Bone marrow (tissue), 2 donors: ENCODE measurements around the gene KCNA2.

ENCODE experiments used
- DNase-seq, 2 donors: peaks; one replicate each; lab custom pipeline; 2025; lab: John Stamatoyannopoulos, UW

Gene KCNA2

DNA sequence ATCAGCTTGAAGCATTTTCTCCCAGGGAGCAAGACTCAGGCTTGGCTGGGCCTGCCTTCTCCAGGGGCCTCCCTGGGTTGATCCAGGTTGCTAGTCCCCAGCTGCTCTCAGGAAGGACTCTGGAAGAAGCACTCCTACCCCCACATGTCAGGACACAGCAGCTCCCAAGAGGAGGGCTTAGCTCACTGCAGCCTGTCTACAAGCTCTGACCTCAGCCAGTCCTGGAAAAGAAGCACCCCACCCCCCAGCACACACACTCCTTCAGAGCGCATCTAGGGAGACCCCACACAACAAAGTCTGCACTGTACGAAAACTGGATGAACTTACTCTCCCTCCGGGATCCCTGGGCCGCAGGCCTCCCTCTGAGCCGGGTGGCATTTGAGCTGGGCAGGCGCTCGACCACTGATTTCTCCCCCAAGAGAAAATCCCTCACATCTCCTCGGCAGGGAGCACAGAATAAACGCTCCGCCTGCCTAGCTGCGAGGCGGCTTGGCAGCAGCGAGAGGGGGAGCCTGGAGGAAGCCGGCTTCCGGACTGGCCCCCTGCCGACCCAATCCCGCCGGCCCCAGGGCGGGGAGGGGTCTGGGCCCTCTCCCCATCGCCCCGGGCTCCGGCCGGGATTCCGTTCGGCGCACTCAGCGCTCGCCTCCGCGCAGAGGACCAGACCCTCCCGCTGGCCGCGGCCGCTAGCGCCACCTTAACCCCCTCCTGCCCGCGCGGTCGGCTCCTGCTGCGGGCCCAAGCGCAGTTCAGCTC, at the start of gene KCNA2:
Gene KCNA2 (minus strand): TSS at position 458 of the 756 bp plus-strand sequence. CDS start 1,576 bp downstream, outside the sequence.
- DNase-seq = no peak

DNA sequence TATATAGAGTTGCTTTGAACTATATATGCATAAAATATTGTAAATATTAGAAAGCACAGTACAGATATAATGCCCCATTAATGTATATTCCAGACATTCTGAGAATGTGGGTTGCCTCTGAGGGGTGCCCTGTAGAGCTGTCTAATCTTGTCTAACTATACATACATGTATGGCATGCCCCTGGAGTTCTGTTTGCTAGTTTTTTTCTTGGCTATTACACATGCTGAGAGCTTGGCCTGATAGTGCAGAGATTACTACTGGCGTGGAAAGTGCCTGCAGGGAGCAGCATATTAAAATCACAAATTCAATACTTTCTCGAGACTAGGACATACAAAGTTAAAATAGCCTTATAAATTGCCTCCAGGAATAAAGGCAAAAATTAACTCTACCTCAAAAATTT, 44.5 kb upstream of the KCNA2 start:
- DNase-seq = no peak

DNA sequence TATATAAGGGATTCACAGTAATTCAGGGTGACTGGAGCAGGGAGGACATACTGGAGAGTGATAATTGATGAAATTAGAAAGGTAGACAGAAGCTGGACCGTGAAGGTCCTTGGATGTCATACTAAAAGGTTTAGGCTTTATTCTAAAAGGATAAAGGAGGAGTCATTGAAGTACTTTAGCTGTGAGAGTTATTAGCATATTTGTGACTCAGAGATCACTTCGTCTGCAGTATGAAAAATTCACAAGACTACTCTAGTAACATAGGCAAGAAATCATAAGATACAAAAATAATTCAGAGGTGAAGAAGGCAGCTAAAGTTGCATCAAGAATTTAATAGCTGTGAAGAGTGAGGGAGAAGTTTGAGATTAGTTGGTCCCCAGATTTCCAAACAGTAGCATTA, 42.3 kb upstream of the KCNA2 start:
- DNase-seq = no peak

DNA sequence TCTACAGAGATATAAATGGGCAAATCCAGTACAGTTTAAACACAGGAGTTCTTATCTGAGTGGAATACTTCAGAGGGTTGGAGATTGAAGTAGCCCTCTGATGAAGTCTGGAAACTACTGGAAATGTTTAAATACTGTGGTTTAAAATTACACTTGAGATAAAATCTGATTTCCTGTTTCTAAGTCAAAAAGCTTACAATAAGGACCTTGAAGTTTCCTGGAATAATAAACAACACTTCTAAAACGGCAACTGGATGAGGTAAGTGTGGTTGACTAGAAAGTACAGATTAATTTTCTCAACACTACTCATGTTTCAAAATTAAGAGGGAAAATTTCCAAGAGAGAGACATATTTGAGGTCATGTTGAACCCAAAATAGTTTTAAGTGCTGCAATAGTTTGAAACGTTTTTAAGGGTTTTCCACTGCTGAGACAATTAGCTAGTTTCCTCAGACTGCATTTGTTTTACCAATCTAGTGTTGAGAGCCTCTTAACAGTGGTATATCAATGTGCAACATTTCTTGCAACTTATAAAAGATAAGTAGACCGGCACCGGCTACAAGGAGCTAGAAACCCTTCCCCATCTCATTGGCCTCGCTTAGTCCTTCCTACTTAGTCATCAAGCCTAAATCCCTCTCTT, 41.2 kb upstream of the KCNA2 start:
- no peak for DNase-seq

DNA sequence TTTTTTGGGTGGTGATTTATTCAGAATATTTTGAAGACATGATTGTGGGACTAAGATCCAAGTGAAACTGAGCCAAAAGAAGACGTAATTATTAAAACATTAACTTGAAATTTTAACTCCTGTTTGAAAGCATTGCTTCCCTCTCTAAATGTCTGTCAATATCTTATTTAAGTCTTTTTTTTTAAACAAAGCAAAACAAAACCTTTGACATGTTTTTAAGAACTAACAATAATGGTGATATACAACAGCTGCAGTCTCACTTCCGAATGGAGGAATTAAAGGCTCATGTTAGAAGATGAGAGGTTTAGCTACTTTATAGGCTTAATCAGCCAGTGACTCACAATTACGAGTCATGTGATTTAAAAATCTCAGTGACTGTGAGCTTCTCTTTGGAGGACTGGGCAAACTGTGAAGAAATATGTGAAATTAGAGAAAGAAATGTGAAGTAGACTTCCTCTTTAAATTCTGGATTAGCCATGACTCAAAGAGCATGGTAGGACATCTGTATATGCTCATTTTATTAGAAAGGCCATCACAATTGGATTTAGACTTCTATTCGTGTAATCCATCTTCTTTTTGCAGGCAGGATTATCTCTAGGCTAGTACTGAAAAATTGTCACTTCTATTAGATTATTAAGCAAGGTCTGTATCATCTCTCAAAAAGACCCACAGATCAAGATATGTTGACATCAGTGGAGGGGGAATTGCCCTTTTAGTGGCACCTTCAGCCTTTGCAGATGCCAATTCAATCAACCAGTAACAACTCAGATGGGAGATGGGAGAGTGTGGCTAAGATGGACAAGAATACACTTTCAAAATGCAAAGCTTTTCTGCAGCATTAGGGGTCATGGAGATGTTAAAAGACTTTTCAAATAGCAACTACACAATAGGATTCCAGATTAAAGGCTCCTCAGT, 39.9 kb upstream of the KCNA2 start:
- peak in 1 of 2 donors; percentile 77 for DNase-seq

DNA sequence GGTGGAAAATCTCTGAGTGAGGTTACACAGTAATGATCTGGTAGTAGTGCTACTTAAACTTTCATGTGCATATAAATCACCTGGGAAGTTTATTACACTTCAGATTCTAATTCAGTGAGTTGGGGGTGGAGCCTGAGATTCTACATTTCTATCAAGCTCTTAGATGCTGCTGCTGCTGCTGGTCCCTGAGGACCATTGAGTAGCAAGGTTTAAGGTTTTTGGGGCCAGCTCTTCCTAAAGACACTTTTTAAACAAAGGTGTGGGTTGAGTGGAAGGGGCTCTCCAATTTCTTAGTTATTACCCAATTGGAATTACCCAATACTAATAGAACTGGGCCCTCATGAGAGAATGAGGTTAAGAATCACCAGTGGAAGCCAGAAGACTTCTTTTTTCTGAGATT, 39.1 kb upstream of the KCNA2 start:
- DNase-seq = no peak

DNA sequence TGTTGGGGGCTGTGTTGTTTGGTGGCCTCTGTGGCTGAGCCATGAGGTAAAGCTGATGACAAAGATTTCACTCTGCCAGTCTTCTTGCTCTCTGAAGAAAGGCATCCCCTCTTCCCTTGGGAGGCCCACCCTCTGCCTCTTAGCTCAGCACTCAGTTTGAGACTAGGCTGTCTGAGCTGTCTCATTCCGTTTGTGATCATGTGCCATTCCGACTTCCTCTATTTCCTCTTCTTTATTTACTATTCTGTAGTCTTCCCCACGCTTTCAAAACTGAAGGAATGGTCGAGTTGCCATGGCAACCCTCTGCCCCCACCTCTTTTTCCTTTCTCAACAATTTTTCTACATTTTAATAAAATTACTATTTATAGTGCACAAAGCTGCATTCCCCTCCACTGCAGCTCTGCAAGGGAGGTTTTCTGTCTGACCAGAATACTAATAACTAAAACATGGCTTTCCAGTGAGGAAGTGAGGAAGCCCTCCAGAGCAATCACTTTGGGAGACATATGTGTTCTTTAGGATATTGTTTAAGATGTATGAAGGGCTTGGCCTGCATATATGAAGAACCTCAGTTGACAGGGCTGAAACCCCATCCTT, 37.8 kb upstream of the KCNA2 start:
- DNase-seq = peak in 1 of 2 donors; percentile 66

DNA sequence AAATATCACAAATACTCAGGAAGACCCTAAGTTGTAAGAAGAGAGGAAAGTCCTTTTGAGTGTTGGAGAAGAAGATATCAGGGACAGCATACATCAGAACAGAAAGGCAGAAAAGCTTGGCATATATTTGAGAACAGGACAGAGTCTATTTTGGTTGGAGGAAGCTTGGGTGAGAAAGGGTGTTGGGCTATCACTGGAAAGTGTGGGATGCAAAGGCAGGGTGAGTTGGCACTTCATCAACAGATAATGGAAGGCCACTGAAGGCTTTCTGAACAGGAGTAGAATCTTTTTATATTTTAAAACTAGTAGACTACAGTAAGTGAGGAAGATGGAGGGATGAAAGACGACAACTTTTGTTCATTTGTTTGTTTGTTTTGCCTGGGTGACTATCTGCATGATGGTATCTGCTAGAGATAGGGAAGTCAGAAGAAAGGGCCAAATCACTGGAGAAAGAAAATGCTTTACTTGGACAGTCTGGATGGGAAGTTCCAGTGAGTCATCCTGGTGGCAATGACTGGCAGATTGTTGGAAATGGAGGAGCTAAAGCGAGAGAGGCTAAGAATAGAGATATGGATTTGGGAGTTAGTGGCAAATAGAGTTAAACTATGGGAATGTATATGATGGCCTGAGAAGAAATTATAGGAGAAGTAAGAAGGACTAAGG, 33.7 kb upstream of the KCNA2 start:
- DNase-seq = peak in 1 of 2 donors; percentile 70

DNA sequence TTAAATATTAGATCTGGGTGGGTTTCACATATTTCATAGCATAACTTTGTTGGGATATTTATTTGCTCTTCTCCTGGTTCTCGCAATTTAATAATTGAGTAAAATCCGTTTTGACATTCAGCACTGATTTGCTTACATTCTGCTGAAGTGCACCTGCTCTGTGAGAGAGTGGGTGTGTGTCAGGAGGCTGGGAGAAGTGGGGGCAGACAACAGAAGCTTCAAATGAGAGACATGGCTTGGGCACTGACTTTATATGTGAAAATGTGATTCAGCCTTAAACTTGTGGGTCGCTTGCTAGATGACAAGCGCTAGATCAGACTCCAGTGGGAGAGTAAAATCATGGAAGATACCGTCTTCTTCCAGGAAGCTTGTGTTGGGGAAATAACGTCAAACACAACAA, 32.4 kb upstream of the KCNA2 start:
- no peak for DNase-seq

DNA sequence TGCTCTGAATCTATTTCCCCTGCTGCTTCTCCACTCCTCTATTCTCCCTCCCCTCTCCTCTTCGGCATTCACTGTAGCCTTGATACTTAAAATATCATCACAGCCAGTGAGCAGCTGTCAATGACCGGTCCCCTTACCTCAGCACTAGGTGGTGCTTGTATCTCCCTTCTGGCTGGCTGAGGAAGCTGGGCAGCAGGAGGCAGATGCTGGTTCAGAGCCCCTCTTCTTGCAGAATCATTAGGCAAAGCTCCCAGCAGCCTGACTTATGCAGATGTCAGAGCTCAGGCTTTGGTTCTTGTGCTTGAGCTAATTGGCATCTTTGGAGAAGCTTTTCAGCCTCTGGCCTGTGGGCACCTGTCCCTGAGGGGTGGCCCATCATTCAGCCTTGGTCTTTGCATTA, 31.9 kb upstream of the KCNA2 start:
- no peak for DNase-seq

DNA sequence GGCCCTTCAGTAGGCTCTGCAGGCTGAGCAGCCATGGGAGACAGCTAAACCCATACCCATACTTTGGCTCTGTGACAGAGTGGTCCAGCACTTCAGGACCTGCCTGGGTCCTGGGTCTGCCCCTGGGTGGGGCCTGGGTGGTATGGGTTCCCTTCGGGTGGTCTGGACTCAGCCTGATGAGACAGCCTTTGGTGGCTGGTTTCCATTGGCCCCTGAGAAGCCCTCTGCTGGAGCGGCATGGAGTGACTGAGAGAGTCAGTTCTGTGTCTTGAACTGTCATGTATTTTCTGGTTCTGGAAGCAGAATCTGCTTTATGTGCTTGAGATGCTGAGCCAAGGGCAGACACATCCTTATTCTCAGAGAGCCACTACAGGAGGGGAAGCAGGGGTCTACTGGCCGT, 31.3 kb upstream of the KCNA2 start:
- DNase-seq = no peak

DNA sequence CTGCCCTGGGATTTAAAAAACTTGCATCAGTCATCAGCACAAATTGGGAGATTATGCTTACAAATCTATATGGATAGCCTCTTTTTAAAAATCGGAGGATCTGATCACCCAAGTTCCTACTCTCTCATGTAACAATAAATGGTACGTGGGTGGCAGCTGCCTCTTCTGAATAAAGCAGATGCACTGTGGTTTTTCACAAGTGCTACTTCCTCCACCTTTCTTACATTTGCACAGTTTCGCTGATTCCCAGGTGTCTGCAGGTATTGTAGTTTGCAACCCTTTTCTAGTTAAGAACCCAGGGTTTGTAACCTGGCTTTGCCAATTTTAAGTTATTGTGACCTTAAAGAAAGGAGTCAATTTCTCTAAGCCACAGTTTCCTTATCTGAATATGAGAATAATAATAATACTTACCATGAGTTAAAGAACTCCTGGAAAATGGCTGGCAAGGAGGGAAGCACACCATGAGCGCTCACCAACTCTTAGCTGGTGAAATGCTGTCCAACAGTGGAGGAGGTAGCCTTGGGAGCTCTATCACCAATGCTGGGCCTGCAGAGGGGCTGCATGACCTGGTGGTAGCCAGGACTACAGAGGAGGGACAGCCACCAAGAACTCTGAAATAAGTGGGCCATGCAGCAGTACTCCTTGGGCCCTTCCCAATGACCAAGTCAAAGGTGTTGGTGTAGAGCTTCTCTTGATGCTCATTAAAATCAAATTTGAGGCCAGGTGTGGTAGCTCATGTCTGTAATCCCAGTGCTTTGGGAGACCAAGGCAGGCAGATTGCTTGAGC, 30.2 kb upstream of the KCNA2 start:
- DNase-seq = no peak

DNA sequence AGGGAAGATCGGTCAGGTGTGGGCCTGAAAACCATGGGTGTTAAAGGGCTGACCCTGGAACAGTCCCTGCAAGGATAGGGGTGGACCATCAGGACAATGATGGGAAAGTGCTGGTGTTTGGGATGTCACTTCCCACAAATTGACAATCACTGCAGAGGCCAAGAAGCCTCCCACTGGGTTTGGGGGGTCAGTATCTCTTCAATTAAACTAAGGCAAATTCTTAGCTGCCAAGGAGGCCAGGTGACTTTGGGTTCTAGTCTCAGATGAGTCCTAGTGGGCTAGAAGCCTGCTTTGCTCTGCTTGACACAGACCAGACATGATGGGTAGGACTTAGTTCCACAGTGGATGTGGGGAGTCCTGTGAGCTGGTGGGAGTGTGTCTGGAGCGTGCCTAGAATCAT, 29.3 kb upstream of the KCNA2 start:
- no peak for DNase-seq

DNA sequence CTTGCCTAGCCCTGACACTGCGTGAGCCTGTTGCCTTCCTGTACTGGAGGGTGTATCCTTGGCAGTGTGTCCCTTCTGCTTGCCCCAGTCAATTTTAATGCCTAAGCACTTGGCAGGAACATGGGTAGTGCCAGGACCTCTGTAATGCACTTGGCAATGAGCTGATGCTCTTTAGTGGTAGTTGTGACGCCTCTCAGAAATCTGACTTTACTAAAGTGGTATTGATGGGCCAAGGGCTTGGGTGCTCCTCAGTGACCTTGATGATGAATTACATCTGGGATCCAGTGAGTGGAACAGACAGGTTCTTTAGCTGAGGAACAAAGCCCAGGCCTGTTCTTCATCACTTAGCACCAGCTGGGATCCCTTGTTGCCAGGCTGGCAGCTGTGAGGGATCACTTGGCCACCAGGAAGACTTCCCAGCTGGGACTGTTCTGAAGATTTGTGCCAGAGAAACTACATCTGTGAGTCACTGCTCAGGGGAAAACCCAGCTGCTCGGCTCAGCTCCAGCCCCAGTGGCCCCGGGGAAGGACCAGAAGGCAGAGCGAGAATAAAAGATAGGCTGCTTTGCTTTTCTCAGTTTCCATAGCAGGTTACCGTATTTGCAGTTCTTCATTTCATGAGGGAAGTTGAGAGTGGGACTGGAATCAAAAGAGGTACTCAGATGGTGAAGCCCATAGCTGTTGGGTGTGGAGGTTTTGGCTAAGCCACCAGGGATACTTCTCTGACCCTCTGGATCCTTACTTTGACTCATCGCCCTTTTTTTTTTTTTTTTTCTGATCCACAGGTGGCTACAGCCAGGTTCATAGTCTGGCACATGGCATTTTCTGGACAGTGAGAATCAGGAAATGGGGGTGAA, 28.5 kb upstream of the KCNA2 start:
- DNase-seq = peak in 1 of 2 donors; percentile 33

DNA sequence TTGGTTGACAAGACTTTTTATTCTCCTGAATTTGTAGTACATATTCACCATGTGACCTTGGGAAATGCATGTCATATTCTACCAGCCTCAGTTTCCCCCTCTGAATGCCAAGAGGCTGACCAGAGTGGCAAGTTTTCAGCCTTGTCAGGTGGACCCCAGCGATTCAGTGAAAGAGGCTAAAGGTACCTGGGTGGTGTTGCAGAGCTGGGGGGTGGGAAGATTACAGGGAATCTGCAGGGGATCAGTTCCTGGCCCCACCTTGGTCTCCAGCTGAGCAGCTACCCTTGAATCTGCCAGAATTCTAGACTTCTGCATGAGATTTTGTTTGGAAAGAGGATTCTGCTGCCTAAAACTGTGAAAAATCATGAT, 27.9 kb upstream of the KCNA2 start:
- no peak for DNase-seq

DNA sequence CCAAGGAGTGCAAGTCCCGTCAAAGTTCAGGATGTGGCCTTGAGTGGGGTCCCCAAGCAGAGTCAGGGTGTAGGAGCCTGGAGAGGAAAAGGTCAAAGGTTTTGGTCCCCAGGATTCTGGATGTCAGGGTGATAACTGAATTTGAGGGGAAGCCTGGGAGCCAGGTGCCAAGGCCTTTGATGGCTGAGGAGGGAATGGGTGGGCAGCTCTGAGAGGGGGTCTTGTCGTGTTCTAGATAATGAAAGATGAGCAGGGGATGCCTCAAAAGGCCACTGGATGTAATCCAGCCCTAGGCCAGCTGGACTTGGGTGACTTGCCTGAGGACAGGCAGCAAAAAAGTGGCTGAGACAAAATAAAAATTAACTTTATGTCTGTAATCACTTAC, 27.5 kb upstream of the KCNA2 start:
- no peak for DNase-seq

DNA sequence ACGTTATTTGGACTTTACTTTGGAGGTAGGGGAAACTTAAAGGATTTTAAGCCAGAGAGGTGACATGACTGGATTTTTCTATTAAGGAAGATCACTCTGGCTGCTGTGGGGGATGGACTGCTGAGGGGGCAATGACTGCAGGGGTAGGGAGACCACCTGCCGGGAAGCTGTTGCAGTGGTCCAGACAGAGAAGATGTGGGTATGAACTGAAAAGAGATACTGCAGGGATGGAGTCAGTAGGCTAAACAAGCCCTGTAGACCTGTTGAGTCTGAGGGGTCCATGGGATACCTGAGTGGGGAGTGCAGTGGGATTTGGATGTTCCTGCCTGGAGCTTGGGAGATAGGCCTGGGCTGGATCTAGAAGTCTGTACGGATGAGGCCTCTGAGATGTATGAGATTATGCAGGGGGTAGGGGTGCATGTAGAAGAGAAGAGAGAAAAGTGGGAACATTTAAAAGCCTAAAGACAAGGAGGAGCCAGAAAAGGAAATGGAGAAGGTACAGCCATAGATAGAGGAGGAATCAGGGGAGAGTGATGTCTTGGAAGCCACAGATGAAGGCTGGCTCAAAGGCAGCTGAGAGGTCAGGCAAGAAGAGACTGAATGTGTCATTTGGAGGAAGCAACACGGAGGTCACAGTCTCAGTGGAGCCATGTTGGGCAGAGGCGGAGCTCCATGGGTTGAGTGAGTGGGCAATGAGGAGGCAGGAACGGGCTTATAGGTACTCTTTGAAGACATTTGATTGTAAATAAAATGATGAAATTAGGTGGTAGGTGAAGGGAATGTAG, 25.9 kb upstream of the KCNA2 start:
- no peak for DNase-seq

DNA sequence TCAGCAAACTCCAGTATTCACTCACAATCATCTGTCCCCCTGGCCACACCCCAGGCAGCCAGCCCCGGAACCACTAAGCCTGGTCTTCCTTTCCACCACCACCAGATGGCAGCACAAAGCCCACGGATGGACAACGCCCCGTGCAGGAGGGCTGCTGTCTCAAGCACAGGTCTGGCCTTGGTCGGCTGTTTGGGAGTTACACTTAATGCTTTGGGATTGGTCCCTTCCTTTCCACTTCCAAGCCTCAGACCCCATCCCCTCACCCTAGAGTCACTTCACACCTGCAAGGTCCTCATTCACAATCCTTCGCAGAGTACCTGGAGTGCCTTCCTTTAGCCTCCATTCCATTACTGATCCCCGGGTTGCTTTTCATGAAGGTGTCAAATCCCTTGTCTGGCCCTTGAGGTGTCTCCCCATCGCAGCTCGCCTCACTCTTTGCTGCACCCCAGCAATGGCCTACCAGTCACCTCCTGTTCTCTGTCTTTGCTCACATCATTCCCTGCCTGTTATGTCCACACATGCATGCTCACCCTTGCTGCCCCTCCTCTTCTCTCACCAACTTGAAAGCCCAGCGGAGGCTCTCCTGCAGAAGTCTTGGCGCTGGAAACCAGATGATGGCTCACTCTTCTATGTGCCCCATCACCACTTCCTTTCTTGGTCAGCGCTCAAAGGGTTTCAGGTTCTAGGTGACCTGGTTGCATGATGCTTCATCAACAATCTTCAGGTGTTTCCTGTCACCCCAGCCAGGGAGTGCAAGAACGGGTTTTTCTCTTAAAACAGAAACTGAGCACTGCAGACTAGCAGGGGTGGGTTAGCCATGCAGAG, 24.9 kb upstream of the KCNA2 start:
- peak; percentile 36 to 49 for DNase-seq
